Parathyroid adenoma (tissue), 2 donors: ENCODE measurements around the gene LAMB3.

Experiments
- H2AFZ ChIP-seq: fragments of 300-600 bp; sonication (generic); one replicate; pipeline ENCODE4 v1.7.0; 2017; ENCODE audit warnings: antibody characterized with exemption, mild to moderate bottlenecking
- H3K27ac ChIP-seq: fragments of 300-600 bp; sonication (generic); one replicate; pipeline ENCODE4 v1.7.0; 2017
- H3K27me3 ChIP-seq: fragments of 300-600 bp; sonication (generic); one replicate; pipeline ENCODE4 v1.7.0; 2017; ENCODE audit warnings: low read length; ENCODE audit not compliant: control insufficient read depth, insufficient read depth
- H3K36me3 ChIP-seq: fragments of 300-600 bp; sonication (generic); one replicate; pipeline ENCODE4 v1.7.0; 2017; ENCODE audit warnings: low read length; ENCODE audit not compliant: control insufficient read depth, insufficient read depth
- H3K4me1 ChIP-seq: fragments of 300-600 bp; sonication (generic); one replicate; pipeline ENCODE4 v1.7.0; 2017; ENCODE audit warnings: control low read depth
- H3K4me2 ChIP-seq: fragments of 300-600 bp; sonication (generic); one replicate; pipeline ENCODE4 v1.7.0; 2017; ENCODE audit warnings: low read length
- H3K4me3 ChIP-seq: fragments of 300-600 bp; sonication (generic); one replicate; pipeline ENCODE4 v1.7.0; 2017; ENCODE audit warnings: low read depth, low read length
- H3K79me2 ChIP-seq: fragments of 300-600 bp; sonication (generic); one replicate; pipeline ENCODE4 v1.7.0; 2017; ENCODE audit warnings: control low read depth
- H3K9ac ChIP-seq: fragments of 300-600 bp; sonication (generic); one replicate; pipeline ENCODE4 v1.7.0; 2017; ENCODE audit warnings: mild to moderate bottlenecking
- H3K9me3 ChIP-seq: fragments of 300-600 bp; sonication (generic); one replicate; pipeline ENCODE4 v1.7.0; 2017; ENCODE audit warnings: low read length; ENCODE audit not compliant: control insufficient read depth
- TF ChIP-seq, protein P1 (sequence below): fragments of 300-600 bp; sonication (generic); IDR thresholded peaks from one replicate; pipeline ENCODE4 v1.7.0; 2017; ENCODE audit warnings: antibody characterized with exemption, mild to moderate bottlenecking
- donor health status: primary hyperparathyroidism.

The LAMB3 gene

DNA sequence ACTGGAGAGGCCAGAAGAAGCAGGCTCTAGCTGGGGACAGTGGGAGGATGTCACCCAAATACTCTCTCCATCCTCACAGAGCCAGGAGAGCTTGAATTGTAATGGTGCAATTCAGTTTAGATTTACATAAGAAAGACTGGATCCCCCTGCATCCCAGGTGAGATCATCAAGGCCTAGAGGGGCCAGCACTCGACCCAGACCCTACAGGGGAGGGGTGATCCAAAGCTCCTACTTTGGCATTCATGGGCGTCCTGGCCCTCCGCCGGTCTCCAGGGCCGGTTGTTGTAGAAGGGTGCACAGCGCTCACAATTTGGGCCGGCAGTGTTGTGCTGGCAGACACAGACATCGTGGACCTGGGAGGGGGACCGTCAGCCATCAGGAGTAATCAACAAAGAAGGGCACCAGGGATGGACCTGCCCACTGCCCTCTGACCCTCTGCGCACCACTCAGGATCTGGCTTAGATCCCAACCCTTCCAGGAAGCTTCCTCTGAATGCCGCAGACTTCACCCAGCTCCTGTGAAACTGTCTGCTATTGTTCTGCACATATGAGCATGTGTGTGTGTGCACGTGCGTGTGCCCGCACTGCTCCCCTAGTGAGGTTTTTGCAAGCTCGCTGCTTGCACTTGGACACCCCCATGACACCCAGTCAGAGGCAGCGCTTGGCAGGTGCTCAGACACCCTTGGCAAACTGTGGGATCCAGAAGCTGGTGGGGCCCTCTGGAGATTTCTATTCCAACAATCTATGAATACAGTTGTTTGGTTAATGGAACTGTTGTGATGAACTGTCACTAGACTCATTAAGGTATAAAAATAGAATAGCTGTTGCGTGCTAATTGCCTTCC, 21.6 kb downstream of the LAMB3 start:
- H3K4me3 ChIP-seq: no peak overlapping the region
- H3K36me3 ChIP-seq: no peaks in the 10 kb centered on the region
- TF ChIP-seq, protein P1, sequence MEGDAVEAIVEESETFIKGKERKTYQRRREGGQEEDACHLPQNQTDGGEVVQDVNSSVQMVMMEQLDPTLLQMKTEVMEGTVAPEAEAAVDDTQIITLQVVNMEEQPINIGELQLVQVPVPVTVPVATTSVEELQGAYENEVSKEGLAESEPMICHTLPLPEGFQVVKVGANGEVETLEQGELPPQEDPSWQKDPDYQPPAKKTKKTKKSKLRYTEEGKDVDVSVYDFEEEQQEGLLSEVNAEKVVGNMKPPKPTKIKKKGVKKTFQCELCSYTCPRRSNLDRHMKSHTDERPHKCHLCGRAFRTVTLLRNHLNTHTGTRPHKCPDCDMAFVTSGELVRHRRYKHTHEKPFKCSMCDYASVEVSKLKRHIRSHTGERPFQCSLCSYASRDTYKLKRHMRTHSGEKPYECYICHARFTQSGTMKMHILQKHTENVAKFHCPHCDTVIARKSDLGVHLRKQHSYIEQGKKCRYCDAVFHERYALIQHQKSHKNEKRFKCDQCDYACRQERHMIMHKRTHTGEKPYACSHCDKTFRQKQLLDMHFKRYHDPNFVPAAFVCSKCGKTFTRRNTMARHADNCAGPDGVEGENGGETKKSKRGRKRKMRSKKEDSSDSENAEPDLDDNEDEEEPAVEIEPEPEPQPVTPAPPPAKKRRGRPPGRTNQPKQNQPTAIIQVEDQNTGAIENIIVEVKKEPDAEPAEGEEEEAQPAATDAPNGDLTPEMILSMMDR: no peak
- no peak overlapping the region for H3K27ac ChIP-seq
- H3K9ac ChIP-seq: no peak overlapping the region
- H3K9me3 ChIP-seq: no peaks in the 10 kb centered on the region
- H2AFZ ChIP-seq: no peak overlapping the region
- H3K27me3 ChIP-seq: no peaks in the 10 kb centered on the region
- no peak overlapping the region for H3K4me2 ChIP-seq
- H3K4me1 ChIP-seq: no peaks in the 10 kb centered on the region
- no peaks in the 10 kb centered on the region for H3K79me2 ChIP-seq

GRCh38 chr1:209629621-209630382, 22.4 kb downstream of the LAMB3 start:
- H3K4me1 ChIP-seq: no peaks in the 10 kb centered on the region
- H3K4me3 ChIP-seq: no peak overlapping the region
- H3K36me3 ChIP-seq: no peaks in the 10 kb centered on the region

GRCh38 chr1:209628618-209629299, 23.5 kb downstream of the LAMB3 start:
- no peaks in the 10 kb centered on the region for H3K36me3 ChIP-seq
- TF ChIP-seq, protein P1: no peak
- H3K4me1 ChIP-seq: no peaks in the 10 kb centered on the region
- H3K4me2 ChIP-seq: no peak overlapping the region
- no peak overlapping the region for H3K27ac ChIP-seq
- no peak overlapping the region for H3K4me3 ChIP-seq
- no peaks in the 10 kb centered on the region for H3K79me2 ChIP-seq
- no peaks in the 10 kb centered on the region for H3K9me3 ChIP-seq
- no peak overlapping the region for H2AFZ ChIP-seq
- no peaks in the 10 kb centered on the region for H3K27me3 ChIP-seq
- no peak overlapping the region for H3K9ac ChIP-seq

More at GRCh38 chr1:209629621-209630382, 22.4 kb downstream of the LAMB3 start:
- Histone ChIP-seq H3K27me3 (no peaks in the 10 kb centered on the region), H3K27ac (no peak overlapping the region), H3K4me2 (no peak overlapping the region), H2AFZ (no peak overlapping the region), H3K9me3 (no peaks in the 10 kb centered on the region), H3K9ac (no peak overlapping the region), H3K79me2 (no peaks in the 10 kb centered on the region)
- TF ChIP-seq, protein P1: no peak

DNA sequence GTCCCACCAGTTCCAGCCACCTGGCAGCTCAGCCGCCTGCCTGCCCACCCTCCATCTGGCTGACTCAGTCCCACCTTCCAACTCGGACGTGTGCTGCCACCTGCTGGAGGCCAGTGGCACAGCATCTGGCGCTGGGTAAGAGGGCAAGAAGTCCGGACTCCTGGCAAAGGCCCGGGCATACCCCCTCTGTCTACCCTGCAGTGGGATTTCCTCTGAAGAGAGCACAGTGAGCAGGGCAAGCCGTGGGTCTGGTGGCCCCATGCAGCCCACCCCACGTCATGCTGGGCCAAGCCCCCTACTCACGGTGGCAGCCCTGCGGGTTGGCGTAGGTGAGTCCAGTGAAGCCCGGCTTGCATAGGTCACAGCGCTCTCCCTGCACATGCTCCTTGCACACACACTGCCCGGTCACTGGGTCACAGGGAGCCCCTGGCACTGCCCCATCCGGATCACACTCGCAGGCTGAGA, 24.5 kb downstream of the LAMB3 start:
- Histone ChIP-seq H3K27ac (no peak overlapping the region), H3K4me3 (no peak overlapping the region), H2AFZ (no peak overlapping the region), H3K79me2 (no peaks in the 10 kb centered on the region), H3K4me1 (no peaks in the 10 kb centered on the region), H3K4me2 (no peak overlapping the region), H3K27me3 (no peaks in the 10 kb centered on the region), H3K9me3 (no peaks in the 10 kb centered on the region), H3K9ac (no peak overlapping the region), H3K36me3 (no peaks in the 10 kb centered on the region)
- TF ChIP-seq, protein P1: peak; percentile 82
